CD1c-positive myeloid dendritic cell (primary cell): ENCODE measurements around the gene PACC1.
"Not testable (repeated sequence)": the region's sequence is repeated elsewhere in the genome, so short reads cannot be mapped to it uniquely, and the experiment has no call there.

Source experiments
- DNase-seq: peaks from one replicate; pipeline ENCODE4 v3.0.0-alpha.2; 2016; ENCODE audit errors: extremely low spot score

The PACC1 gene

DNA sequence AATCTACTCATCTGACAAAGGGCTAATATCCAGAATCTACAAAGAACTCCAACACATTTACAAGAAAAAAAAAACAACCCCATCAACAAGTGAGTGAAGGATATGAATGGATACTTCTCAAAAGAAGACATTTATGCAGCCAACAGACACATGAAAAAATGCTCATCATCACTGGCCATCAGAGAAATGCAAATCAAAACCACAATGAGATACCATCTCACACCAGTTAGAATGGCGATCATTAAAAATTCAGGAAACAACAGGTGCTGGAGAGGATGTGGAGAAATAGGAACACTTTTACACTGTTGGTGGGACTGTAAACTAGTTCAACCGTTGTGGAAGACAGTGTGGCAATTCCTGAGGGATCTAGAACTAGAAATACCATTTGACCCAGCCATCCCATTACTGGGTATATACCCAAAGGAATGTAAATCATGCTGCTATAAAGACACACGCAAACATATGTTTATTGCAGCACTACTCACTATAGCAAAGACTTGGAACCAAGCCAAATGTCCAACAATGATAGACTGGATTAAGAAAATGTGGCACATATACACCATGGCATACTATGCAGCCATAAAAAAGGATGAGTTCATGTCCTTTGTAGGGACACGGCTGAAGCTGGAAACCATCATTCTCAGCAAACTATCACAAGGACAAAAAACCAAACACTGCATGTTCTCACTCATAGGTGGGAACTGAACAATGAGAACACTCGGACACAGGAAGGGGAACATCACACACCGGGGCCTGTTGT, 18.8 kb downstream of the PACC1 start:
- not testable (repeated sequence) for DNase-seq

DNA sequence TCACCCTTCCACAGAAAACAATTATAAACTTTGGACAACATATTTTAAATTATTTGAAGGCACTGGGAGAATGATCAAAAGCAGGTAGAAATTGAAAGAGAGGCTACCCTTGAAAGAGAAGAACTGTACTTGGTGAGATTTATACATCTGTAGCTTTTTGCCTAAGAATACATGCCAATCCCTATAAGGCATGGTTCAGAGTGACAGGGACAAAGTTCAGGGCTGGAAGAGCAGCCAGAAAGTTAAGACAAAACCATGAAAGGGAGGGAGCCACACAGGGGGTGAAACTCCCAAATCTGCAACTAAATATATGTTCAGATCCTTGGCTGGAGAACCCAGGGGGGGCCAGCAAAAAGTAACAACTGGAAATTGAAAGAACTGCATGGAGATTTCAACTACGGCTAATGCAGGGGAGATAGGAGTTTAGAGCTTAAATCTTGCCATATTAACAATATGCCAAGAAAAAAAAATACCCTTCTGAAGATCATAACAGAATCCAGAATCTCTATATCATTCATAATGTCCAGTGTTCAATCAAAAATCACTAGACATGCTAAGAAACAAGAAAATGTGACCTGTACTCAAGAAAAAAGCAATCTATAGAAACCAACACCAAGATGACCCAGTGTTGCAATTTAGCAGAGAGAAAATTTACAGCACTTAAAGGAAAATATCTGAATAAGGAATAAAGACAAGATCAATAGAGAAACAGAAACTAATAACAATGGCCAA, 25.5 kb downstream of the PACC1 start:
- no peak for DNase-seq

DNA sequence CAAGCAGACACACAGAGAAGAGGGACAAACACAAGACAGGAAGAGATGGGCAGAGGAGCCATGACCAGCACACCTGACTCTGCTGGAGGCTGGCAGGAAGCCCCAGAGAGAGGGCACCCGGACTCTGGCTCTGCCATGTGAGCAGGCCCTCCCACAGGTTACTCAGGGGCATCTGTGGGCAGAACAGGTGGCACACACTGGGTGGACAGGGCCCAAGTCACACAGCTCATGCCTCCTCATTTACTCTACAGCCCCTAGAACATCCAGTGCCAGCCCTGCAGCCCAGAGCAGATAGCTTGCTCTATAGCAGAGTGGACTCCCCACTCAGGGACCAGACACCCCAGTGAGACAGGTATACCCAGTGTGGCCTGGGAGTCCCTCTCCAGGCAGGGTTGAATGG, 28.7 kb downstream of the PACC1 start:
- DNase-seq: no peak

DNA sequence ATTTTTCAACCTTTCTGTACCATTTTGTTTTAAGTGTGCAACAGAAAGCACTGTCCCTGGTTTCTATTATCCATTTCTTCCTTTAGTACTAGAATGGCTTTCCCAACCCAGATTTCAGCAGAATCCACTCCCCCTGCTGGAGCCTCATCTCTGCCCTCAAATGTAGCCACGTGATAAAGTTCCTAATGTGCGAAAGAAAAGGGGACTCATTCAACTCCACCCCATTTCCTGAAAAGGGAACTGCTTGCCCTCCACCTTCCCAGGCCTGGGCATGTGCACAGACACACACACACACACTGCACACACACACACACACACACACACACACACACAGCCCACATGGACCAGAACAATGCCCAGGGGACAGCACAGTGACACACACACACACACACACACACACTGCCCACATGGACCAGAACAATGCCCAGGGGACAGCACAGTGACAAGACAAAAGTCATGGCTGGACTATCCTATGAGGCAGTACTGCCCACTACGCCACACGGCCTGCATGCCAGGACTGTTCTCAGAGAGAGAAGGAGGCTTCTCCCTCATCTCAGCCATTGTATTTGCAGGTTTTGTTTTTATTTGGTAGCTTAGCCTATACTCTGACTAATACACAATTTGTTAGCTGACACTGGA, 33.2 kb downstream of the PACC1 start:
- DNase-seq: peak; percentile 41

DNA sequence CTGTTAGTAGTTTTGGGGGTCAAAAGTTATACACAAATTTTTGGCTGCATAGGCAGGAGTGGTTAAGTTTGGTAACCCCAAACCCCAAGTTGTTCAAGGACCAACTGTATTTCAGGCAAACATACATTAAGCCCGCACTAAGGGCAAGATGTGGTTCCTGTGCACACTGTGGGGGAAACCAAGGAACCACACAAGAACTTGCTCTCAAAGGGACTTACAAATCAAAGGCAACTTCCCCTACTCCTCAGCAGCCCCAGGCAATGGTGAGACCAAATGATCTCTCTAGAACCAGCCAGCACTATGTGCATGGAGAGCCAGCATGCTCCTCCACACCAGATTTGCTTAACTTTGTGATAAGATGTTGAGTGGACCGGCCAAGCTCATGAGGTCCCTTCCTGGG, 35.3 kb downstream of the PACC1 start:
- DNase-seq: no peak

DNA sequence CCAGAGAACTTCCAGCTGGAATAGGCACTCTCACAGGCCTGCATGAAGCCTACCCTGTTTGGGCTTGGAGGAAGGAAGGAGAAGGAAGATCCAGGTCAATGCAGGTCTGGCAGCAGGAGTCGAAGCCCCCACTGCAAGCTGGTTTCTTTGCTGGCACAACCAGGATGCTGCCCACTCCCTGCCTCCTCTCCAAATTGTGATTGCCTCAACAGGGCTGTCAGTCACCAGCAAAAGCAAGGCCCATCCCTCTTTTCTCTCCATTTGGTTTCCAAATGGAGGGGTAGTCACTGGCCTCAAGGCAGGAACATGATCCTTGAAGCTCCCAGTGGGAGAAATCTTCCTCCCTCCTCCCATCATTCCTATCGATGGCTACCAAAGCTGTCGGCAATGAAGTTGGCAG, 37.0 kb downstream of the PACC1 start:
- DNase-seq: no peak

DNA sequence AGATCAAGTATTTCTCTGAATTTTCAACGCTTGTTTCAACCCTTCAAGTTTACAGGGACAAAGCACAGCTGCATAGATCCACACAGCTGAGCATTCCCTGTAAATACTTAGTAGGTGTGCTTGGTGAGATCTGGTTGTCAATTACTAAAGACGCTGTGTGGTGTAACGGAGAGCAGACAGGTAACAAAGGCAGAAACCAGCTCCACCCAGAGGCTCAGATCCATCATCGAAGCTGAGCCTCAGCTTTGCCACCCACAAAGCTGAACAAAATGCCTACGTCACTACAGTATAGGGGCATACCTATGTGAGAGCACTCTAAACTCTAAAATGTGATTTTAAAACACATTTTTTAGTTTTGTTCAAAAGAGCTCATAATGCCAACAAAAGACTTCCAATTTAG, 38.7 kb downstream of the PACC1 start:
- DNase-seq: no peak

DNA sequence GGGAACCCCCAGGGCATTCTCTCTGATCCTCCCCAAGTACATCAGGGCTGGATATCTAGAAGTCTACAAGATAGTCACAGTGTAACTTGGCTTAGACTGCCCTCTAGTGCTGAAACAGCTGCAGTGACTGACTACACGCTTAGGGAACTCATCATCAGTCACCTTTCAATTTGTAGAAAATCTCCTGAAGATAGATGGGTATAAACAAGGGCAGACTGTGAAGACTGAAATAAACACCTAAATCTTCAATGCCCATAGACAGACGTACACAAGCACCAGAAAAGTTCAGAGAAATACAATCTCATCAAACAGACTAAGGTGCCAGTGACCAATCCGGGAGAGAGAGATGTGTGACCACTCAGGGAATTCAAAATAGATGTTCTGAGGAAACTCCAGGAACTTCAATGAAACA, 46.6 kb downstream of the PACC1 start:
- DNase-seq: peak; percentile 70

DNA sequence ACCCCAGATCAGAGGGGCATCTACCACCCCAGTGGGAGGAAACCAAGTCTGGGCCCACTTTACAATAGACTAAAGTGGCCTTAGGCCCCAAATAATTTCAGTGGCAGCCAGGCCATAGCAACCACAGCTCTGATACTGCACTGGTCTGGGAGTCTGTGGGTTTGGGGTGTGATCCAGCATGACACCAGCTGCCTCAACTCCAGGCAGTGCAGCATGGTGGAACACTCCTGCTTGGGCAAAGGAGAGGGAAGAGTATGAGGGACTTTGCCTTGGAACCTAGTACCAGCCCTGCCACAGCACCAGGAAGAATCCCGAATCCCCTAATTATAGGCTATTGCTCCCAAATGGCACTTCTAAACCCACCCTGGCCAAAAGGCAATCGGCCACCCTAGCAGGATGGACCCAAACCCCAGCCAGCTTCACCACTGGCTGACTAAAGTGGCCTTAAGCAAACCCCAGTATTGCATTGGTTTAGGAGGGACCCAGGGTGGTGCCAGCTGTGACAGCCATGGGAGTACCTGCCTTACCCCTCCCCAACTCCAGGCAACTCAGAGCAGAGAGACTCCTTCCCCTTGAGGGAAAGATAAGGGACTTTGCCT, 47.1 kb downstream of the PACC1 start:
- no peak for DNase-seq

DNA sequence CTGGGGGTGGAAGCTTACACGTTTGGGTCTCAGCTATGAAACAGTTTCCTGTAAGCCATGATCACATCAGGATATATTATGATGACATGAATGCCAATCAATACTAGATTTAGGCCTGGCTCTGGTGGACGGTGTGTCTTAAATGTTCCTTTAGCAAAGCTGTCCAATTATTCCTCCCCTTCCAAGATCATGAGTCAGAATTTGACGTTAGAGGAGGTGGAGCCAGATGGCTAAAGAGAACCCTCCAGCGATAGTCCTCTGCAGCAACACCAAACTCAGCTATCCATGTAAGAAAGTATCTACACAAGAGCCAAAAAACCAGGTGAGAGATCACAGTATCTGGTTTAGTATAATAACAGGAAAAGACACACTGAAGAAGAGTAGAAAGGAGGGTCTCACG, 47.8 kb downstream of the PACC1 start:
- DNase-seq: no peak

DNA sequence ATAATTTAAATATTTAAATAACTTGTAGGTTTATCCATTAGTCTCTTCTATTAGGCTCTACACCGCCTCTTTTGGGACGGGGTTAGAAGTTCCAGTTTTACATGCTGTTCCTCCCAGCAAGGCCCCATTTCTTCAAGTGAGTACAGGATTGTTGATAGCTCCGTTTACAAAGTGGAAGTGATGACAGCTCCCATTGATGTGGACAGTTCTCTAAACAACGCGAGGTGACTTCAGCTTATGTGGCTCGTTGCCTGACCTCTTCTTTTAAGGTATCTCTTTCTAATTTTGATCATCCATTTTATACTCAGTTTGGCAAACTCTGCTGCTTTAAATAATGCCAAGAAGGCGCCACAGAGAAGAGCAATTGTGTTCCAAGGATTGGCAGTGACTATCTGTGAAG, 49.7 kb downstream of the PACC1 start:
- DNase-seq: no peak

DNA sequence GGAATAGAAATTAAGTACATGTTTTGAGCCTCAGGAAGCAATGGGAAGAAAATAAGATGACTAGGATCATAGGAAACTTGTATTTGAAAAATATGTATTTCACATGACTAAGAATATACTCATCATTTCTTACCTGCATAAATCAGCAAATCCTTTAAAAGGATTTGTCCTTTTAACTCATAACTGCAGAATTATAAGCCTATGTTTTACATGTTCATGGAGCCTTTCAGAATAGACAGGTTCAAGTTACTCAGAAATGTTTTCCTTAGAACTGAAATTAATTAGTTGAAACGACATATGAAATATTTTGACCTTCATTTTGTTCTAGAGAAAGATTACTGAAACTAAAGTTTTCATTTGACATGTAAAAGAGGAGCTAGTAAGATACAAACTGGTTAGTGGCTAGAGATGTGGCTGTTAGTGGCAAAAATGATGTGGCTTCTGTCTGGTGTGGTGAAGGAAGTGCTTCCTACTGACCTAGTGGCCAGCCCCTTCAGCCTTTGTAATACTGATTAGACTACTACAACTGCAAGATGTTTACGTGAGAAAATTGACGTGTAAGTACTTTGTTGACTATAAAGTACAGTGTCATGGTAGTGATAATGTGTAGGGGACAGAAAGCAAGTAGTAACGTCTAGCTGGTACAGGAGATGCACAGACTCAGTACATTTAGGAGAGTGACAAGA, 54.7 kb downstream of the PACC1 start:
- DNase-seq: no peak

DNA sequence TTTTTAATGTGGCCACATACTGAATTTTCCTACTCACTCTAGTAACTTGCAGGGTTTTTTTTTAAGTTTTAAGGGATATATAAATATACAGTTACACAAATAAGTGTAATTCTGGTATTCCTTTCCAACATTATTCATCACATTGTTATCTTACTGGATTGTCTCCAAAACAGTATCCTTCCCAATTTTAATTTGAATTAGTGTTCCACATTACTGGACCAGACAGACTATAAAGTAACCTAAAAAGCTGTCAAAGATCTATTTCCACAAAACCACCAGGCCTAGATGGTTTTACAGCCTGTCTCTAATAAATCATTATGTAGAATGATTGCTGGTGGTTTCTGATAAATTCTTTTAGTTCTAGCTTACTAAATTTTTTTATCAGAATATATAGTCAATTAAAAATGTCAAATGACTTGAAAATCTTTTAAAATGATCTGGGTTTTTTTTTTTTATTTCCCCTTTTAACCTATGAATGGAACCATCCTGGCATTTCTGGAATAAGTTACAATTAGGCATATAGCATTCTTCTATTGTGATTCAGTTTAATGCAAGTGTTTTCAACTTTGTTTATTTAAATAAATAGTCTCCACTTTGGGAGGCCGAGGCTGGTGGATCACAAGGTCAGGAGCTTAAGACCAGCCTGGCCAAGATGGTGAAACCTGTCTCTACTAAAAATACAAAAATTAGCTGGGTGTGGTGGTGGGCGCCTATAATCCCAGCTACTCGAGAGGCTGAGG, 59.3 kb downstream of the PACC1 start:
- no peak for DNase-seq

DNA sequence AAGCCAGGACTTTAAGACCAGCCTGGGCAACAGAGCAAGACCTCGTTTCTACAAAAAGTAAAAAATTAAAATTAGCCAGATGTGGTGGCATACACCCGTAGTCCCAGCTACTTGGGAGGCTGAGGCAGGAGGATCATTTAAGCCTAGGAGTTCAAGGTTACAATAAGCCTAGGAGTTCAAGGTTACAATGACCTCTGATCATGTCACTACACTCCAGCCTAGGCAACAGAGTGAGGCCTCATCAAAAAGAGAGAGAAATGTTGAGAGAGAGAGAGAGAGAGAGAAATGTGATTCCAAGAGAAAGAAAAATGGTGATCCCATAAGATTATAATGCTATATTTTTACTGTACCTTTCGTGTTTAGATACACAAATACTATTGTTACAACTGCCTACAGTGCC, 60.2 kb downstream of the PACC1 start:
- DNase-seq: no peak

DNA sequence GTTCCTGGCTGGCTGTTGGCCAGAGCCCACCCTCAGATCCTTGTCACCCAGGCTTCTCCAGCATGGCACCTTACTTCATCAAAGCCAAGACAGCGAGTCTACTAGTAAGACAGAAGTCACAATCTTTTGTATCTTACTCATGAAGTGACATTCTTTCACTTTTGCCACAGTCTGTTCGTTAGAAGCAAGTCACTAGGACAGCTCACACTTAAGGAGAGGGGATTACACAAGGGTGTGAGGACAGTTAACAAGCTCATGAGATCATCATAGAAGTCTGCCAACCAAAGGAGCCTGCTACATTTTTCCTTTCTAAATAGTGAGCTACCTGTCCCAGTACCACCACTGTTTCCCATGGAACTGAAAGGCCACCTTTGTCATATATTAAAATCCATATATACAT, 61.5 kb downstream of the PACC1 start:
- DNase-seq: no peak

DNA sequence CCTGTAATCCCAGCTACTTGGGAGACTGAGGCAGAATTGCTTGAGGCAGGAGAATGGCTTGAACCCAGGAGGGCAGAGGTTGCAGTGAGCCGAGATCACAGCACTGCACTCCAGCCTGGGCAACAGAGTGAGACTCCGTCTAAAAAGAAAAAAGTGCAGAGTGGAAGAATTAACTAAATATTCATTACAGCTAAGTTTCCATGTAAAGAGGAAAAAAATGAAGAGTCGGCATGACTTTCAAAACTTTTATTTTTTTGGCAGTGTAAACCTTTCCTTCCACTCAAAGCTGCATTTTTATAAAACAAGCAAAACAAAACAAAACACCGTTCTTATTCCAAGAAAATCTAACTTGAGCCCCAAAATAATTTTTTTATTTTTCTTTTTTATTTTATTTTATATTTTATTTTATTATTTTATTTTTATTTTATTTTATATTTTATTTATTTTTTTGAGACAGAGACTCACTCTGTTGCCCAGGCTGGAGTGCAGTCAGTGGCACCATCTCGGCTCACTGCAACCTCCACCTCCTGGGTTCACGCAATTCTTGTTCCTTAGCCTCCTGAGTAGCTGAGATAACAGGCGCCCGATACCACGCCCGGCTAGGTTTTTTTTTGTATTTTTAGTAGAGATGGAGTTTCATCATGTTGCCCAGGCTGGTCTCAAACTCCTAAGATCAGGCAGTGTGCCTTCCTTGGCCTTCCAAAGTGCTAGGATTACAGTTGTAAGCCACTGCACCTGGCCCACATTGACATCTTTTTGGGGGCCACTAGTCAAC, 62.9 kb downstream of the PACC1 start:
- no peak for DNase-seq

DNA sequence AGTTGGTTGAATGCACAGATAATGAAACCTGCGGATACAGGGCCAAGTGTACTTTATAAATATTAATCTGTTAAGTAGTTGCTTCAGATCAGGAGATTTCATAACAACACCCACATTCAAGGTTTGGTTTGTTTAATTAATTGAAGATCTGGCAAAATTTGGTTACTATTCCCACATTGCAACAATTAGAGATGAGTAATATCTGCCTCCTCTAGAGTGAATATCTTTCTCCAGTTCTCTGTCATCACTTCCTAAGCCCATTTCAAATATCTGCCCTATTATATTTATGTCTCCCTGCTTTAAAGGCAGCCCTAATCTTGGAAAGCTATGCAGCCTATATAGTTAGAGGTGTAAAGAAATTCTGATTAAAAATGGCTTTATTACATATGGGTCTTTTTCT, 68.1 kb downstream of the PACC1 start:
- DNase-seq: no peak

DNA sequence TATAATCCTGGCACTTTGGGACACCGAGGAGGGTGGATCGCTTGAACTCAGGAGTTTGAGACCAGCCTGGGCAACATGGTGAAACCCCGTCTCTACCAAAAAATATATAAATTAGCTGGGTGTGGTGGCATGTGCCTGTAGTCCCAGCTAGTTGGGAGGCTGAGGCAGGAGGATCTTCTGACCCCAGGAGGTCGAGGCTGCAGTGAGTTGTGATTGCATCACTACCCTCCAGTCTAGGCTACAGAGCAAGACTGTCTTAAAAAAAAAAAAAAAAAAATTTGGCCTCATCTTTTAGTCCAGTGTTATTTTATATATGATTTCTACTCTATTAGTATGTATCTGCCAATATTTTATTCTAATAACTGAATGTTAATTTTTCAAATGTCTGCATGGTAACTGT, 69.8 kb downstream of the PACC1 start:
- DNase-seq: no peak

DNA sequence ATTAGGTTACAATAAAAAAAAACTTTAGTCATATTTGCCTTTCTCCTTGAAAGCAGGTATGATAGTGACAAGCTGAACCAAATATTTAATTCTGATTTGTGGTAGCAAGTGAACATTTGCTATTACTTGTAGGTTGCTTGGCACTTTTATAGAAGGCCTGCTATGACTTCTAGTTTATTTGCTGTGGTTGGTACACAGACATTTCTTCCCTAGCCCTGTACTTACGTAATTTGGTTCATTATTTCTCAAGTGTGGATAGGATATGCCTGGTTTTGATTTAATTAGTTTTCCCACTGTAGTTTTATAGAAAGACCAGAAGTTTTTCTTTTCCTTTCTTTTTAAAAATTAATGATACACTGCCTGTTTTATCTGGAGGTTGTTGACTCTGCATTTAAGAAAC, 73.6 kb downstream of the PACC1 start:
- no peak for DNase-seq

DNA sequence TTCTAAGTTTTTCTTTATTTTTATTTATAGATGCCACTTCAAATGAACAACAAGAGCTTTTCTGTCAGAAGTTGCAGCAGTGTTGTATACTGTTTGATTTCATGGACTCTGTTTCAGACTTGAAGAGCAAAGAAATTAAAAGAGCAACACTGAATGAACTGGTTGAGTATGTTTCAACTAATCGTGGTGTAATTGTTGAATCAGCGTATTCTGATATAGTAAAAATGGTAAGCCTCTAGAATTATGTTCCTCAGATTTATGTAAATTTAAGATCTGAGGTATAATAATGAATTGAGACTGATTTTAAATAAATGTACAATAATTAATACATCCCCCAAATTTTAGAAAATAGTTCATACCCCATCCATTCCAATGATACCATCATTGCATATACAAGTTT, 85.6 kb downstream of the PACC1 start:
- no peak for DNase-seq

DNA sequence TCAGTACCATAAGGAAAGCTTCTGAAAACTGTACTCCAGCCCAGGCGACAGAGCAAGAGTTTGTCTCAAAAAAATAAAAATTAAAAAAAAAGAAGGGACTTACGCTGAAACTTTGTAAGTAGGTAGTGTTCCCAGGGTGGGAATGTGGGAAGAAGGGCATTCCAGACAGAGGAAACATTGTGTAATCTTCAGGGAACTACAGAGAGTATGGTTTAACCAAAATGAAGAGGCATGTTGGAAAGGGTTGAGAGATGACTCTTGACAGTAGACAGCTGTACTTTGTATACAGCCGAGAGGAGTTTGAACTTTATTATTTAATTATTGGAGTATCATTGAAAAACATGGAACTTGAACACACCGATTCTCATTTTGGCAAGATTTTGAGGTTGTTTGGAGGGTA, 86.4 kb downstream of the PACC1 start:
- DNase-seq: no peak
